Gastrocnemius medialis (tissue), 4 donors: ENCODE results near the gene MCF2L2.

Experiments used
- CTCF ChIP-seq, 5 experiments: fragments of 450-650 bp in 3 of 5; fragments of 200-600 bp in 2 of 5; sonication (generic) in 2 of 5; IDR thresholded peaks in 4 of 5; conservative IDR thresholded peaks in 1 of 5; 1 replicate in 4 of 5; 2 replicates in 1 of 5; pipeline ENCODE4 v1.5.1; 2016 to 2019; ENCODE audit warnings: antibody characterized with exemption in 5 of 5, mild to moderate bottlenecking in 3 of 5, moderate library complexity in 3 of 5
- POLR2A ChIP-seq, 2 donors: fragments of 450-650 bp; IDR thresholded peaks; one replicate each; pipeline ENCODE4 v1.6.1; 2017; ENCODE audit warnings: antibody characterized with exemption in 2 of 2, mild to moderate bottlenecking in 2 of 2, moderate library complexity in 2 of 2

- TF ChIP-seq POLR2A (IDR thresholded peaks at IDR 0.05) (no peak), CTCF (IDR thresholded peaks at IDR 0.05 in 4 of 5, conservative IDR thresholded peaks at IDR 0.05 in 1 of 5) (no peak)
These were observed 153.8 kb downstream of the MCF2L2 start for GRCh38 chr3:183274609-183275008.
